Type B pancreatic cell (in vitro differentiated cells): ENCODE results near the gene HELZ2. TPM values are rescaled to one million over a fixed set of nuclear protein-coding genes. Genes with fewer than 3 reads are reported as not detected.

Experiments
- DNase-seq: peaks from one replicate; pipeline ENCODE4 v3.0.0; 2021; ENCODE audit warnings: mixed read lengths; ENCODE audit not compliant: unreplicated experiment; ENCODE audit errors: extremely low spot score
- H3K27ac Mint-ChIP-seq: 2 replicates; pipeline ENCODE4 v1.8.0; 2021; ENCODE audit warnings: mild to moderate bottlenecking, mixed read lengths
- H3K27me3 Mint-ChIP-seq: 2 replicates; pipeline ENCODE4 v1.8.0; 2021; ENCODE audit warnings: mixed read lengths
- H3K36me3 Mint-ChIP-seq: 2 replicates; pipeline ENCODE4 v1.8.0; 2021; ENCODE audit warnings: mixed read lengths
- H3K4me1 Mint-ChIP-seq: one replicate; pipeline ENCODE4 v1.8.0; 2021; ENCODE audit warnings: mixed read lengths; ENCODE audit not compliant: unreplicated experiment
- H3K4me3 Mint-ChIP-seq: 2 replicates; pipeline ENCODE4 v1.8.0; 2021; ENCODE audit warnings: mild to moderate bottlenecking, mixed read lengths
- H3K9me3 Mint-ChIP-seq: 2 replicates; pipeline ENCODE4 v1.8.0; 2021; ENCODE audit warnings: mixed read lengths
- CTCF ChIP-seq: fragments of 200-600 bp; sonication (generic); conservative IDR thresholded peaks from 2 replicates; pipeline ENCODE4 v1.5.0; 2021; ENCODE audit warnings: antibody characterized with exemption, mild to moderate bottlenecking
- total RNA-seq: library from RNA; stranded (reverse); gene quantifications from 2 replicates; pipeline ENCODE4 v1.2.1, GENCODE V29; 2021; ENCODE audit warnings: low replicate concordance

The HELZ2 gene
- total RNA-seq, 1 donor from 2014 or later: 24.2 TPM

- H3K36me3 Mint-ChIP-seq: no peaks in the 10 kb centered on the region
- H3K4me1 Mint-ChIP-seq: peaks cover 4% of the 10 kb centered on the region
- H3K27ac Mint-ChIP-seq: no peak within 1 kb of the TSS
- DNase-seq: no peak
- H3K4me3 Mint-ChIP-seq: no peak within 1 kb of the TSS
- no peak for TF ChIP-seq CTCF
- H3K9me3 Mint-ChIP-seq: no peaks in the 10 kb centered on the region
- peaks cover 3% of the 10 kb centered on the region for H3K27me3 Mint-ChIP-seq
Measured at GRCh38 chr20:63547725-63548480, 26.1 kb downstream of the HELZ2 start, which contains the start of gene SRMS. Gene SRMS, minus strand, starts transcription at chr20:63547749. Its CDS starts 286 bp downstream, at chr20:63547463.

GRCh38 chr20:63546956-63547724 is 26.9 kb downstream of the HELZ2 start:
- Mint-ChIP-seq H3K4me1 (peaks cover 4% of the 10 kb centered on the region), H3K4me3 (no peak overlapping the region), H3K27ac (no peak overlapping the region), H3K9me3 (no peaks in the 10 kb centered on the region), H3K27me3 (peaks cover 3% of the 10 kb centered on the region), H3K36me3 (no peaks in the 10 kb centered on the region)
- no peak for TF ChIP-seq CTCF
- DNase-seq: no peak

- Mint-ChIP-seq H3K9me3 (no peaks in the 10 kb centered on the region), H3K4me3 (no peak overlapping the region), H3K4me1 (peaks cover 4% of the 10 kb centered on the region), H3K27me3 (peaks cover 3% of the 10 kb centered on the region), H3K27ac (no peak overlapping the region), H3K36me3 (no peaks in the 10 kb centered on the region)
- no peak for TF ChIP-seq CTCF
- no peak for DNase-seq
Measured at GRCh38 chr20:63546256-63546955, 27.6 kb downstream of the HELZ2 start.

GRCh38 chr20:63545814-63546213 is 28.2 kb downstream of the HELZ2 start:
- Mint-ChIP-seq H3K36me3 (no peaks in the 10 kb centered on the region), H3K4me1 (peaks cover 4% of the 10 kb centered on the region), H3K9me3 (no peaks in the 10 kb centered on the region), H3K4me3 (no peak overlapping the region), H3K27ac (no peak overlapping the region), H3K27me3 (peaks cover 3% of the 10 kb centered on the region)
- no peak for DNase-seq
- TF ChIP-seq CTCF: no peak

- DNase-seq: no peak
- Mint-ChIP-seq H3K27ac (no peak overlapping the region), H3K4me3 (no peak overlapping the region), H3K27me3 (peaks cover 3% of the 10 kb centered on the region), H3K4me1 (peaks cover 4% of the 10 kb centered on the region), H3K36me3 (no peaks in the 10 kb centered on the region), H3K9me3 (no peaks in the 10 kb centered on the region)
- no peak for TF ChIP-seq CTCF
Measured at GRCh38 chr20:63544958-63545516, 29.0 kb downstream of the HELZ2 start.
